ENCODE data around the gene CATSPER1. TPM values are rescaled to one million over a fixed set of nuclear protein-coding genes. Genes with fewer than 3 reads are reported as not detected.

Gene CATSPER1
- total RNA-seq, 6 experiments from 2014 or later, result 2.1 to 3.8 (median 2.7) TPM

GRCh38 chr11:66071381-66071801 lies 45.1 kb upstream of the CATSPER1 start:
- no peak for DNase-seq
- H3K4me3 Mint-ChIP-seq, result peak overlapping the region; percentile 97
- TF ChIP-seq, protein P1, sequence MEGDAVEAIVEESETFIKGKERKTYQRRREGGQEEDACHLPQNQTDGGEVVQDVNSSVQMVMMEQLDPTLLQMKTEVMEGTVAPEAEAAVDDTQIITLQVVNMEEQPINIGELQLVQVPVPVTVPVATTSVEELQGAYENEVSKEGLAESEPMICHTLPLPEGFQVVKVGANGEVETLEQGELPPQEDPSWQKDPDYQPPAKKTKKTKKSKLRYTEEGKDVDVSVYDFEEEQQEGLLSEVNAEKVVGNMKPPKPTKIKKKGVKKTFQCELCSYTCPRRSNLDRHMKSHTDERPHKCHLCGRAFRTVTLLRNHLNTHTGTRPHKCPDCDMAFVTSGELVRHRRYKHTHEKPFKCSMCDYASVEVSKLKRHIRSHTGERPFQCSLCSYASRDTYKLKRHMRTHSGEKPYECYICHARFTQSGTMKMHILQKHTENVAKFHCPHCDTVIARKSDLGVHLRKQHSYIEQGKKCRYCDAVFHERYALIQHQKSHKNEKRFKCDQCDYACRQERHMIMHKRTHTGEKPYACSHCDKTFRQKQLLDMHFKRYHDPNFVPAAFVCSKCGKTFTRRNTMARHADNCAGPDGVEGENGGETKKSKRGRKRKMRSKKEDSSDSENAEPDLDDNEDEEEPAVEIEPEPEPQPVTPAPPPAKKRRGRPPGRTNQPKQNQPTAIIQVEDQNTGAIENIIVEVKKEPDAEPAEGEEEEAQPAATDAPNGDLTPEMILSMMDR (IDR thresholded peaks at IDR 0.05), result no peak
- H3K9me3 Mint-ChIP-seq, result no peaks in the 10 kb centered on the region
- peaks cover 52% of the 10 kb centered on the region for H3K36me3 Mint-ChIP-seq (ENCODE audit: low read depth)
- peak overlapping the region; percentile 85 for H3K27ac Mint-ChIP-seq
- no peaks in the 10 kb centered on the region; the same call in none of the 2 replicates for H3K27me3 Mint-ChIP-seq (ENCODE audit: insufficient read depth)
- peaks cover 43% of the 10 kb centered on the region for H3K4me1 Mint-ChIP-seq (ENCODE audit: low read depth)

DNA sequence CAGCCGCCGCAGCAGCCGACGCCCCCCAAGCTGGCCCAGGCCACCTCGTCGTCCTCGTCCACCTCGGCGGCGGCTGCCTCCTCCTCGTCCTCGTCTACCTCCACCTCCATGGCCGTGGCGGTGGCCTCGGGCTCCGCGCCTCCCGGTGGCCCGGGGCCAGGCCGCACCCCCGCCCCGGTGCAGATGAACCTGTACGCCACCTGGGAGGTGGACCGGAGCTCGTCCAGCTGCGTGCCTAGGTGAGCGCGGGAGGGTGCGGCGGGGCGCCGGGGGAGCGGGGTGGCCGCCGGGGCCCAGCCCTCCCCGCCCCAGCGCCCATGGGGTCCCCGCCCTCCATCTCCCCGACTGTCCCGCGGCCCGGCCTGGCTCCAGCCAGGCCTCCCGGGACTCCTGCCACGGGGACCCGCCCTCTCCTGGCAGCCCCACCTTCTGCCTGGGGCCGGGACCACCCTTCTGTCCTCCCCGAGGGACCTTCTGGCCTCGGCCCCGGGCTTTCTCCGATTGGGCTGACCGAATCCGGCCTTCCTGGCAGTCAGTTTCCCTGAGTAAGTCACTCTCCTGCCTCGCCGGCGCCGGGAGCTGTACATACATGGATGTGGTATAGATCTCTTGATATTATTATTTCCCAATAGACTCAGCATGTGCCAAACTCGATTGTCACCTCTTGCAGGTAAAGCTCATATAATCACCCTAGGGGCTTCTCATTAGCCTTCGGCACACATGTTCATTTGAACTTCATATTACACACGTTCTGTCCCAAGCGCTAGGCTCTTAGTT lies 44.5 kb upstream of the CATSPER1 start:
- Mint-ChIP-seq H3K27me3 (ENCODE audit: insufficient read depth) (no peaks in the 10 kb centered on the region; the same call in none of the 2 replicates), H3K4me3 (peak overlapping the region; percentile 97), H3K27ac (peak overlapping the region; percentile 85), H3K4me1 (ENCODE audit: low read depth) (peaks cover 41% of the 10 kb centered on the region), H3K36me3 (ENCODE audit: low read depth) (peaks cover 50% of the 10 kb centered on the region), H3K9me3 (no peaks in the 10 kb centered on the region)
- DNase-seq, result peak; percentile 19
- TF ChIP-seq, protein P1 (IDR thresholded peaks at IDR 0.05), result no peak

DNA sequence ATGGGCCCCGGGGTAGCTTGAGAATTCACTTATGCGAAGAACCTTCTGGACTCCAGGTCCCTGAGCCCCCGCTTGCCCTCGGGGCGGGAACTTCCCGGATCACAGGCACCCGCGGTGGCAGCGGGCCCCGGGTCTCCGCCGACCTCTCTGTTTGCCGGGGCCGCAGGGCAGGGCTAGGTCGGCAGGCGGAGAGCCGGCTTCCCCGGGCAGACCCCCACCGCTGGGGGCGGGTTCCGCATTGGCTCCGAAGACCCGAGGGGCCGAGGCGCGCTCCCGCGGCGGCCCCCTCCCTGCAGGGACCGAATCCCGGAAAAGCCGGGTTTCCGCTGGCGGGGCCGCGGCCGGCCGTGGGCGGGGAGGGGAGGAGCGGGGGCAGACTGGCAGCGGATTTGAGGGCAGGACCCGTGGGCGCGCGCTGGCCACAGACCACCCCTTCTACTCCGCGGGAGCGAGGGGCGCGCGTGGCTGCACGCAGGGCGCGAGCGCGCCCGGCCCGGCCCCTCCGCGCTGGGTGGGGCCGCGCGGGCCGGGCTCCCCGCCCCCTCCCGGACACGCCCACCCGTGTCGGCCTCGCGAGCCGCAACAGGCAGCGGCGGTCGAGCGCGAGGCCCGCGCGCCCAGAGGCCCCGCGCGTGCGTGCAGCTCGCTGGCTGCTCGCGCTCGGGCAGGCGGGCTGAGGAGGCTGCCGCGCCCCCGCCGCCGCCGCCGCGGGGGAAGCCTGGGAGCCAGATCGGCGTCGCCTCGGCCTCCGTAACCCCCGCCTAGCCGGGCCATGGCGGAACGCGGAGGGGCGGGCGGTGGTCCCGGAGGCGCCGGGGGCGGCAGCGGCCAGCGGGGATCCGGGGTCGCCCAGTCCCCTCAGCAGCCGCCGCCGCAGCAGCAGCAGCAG lies 43.7 kb upstream of the CATSPER1 start, which contains the start of gene PACS1:
TSS of gene PACS1 (plus strand) at position 558 of the 889 bp plus-strand sequence. CDS start at position 773, 215 bp downstream.
- Mint-ChIP-seq H3K4me1 (ENCODE audit: low read depth) (peaks cover 41% of the 10 kb centered on the region), H3K27ac (peak within 1 kb of the TSS; percentile 90), H3K36me3 (ENCODE audit: low read depth) (peaks cover 56% of the 10 kb centered on the region), H3K4me3 (peak within 1 kb of the TSS; percentile 97), H3K27me3 (ENCODE audit: insufficient read depth) (no peaks in the 10 kb centered on the region; the same call in none of the 2 replicates), H3K9me3 (no peaks in the 10 kb centered on the region)
- DNase-seq, result peak; percentile 71
- TF ChIP-seq, protein P1 (IDR thresholded peaks at IDR 0.05), result 0 out of 2 replicates have a peak, but pooled peaks have one; percentile 17

DNA sequence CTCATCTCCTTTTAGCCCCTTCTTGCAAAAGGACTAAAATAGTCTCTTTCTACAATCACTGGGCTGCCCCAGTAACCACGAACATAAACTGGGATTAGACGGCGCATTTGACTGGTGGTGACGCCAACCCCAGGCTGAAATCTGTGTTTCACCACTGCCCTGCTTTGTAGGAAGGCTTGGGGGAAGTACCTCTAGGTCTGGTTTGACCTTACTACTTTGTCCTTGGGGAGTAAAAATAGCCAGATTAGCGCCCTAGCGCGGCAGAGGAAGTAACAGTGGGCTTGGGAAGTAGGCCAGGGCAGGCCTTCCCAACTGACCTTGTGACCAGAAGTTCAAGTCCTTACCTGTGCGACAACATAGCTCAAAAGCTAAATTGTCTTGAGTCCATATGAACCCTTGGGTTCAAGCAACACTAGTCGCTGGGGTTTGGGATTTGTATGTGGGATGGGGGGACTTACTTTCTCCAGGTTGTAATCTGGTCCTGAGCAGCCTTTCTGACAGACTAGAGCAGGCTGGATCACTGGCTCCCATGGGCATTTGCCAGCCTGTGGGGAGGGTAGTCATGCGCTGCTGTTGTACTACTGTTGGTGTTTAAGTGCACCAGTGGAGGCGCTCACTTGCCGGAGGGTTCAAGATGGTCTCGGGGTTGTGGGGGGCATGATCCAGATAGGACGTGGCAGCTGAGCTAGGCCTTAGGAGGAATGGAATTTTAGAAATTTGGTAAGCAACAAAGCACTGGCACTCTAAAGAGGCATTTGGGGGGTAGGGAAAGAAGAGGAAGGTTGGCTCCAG lies 42.8 kb upstream of the CATSPER1 start:
- peak; percentile 59 for DNase-seq
- H3K4me1 Mint-ChIP-seq (ENCODE audit: low read depth), result peaks cover 41% of the 10 kb centered on the region
- H3K4me3 Mint-ChIP-seq, result peak overlapping the region; percentile 85

More for the DNA sequence above, 42.8 kb upstream of the CATSPER1 start:
- TF ChIP-seq, protein P1 (IDR thresholded peaks at IDR 0.05), result peak; percentile 44
- Mint-ChIP-seq H3K36me3 (ENCODE audit: low read depth) (peaks cover 60% of the 10 kb centered on the region), H3K9me3 (no peaks in the 10 kb centered on the region), H3K27ac (peak overlapping the region; percentile 90), H3K27me3 (ENCODE audit: insufficient read depth) (no peaks in the 10 kb centered on the region; the same call in none of the 2 replicates)

All from HFFc6 (cell line).